GM21447 (cell line): Measurements from ENCODE around the gene DHX30.

Experiments
- ATAC-seq: cut with Tn5 transposase; IDR thresholded peaks from one replicate; pipeline ENCODE4 v1.9.1; 2021; ENCODE audit not compliant: unreplicated experiment

The DHX30 gene

DNA sequence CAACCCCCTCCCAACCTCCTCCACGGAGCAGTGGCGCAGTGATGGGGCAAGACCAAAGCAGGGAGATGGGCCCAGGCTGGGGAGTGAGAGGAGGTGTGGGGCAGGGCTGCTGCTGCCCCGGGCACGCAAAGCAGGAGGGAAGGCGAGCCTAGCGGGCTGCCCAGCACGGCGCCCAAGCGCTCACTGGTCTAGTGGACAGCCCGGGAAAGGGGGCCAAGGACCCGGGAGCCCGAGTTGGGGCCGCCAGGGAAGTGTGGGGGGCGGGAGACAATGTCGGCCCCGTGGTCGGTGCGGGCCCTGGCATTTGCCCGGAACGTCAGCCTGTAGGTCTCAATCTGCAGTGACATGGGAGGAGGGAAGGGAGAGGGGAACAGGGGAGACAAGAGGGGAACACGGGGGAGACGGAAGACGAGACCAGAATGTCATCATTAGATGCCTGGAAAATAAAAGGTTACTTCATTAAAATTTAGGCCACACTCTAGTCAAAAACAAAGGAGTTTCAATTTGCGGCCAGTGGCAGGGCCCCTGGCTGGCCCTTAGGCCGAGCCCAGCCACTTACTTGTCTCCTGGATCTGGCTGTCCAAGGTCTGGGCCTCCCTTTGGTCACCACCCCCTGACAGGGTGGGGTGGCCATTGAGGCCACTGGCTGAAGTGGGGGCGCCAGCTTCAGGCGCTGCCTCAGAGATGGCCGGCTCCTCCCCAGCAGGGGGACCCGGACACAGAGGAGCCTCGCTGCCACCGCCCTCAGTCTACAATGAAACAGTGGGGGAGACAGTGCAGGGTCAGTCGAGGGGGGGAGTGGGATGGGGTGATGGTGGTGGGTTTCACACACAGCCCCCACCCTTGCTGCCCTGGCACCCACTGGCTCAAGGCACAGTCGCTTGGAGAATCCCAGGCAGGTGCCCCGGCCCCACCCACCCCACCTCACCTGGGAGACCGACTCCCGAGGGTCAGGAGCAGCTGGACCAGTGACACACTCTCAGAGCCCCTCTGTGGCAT lies 50.0 kb downstream of the DHX30 start:
- ATAC-seq: no peak

DNA sequence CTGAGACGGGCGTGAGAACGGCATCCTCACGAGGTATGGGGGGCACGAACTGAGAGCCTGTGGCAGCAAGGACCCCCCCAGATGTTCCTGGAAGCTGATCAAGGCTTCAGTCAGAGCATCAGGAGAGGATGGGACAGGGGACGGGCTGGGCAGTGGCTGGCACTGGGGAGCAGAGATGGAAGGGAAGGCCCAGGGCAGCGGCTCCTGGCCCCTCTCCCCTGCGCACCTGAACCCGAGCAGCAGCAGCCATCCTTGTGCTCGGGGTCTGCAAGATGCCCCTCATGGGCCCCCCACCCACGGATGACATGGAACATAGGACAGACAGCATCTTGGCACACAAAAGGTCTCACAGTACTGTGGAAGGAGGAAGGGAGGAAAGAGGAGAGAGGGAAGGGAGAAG lies 51.3 kb downstream of the DHX30 start:
- no peak for ATAC-seq

DNA sequence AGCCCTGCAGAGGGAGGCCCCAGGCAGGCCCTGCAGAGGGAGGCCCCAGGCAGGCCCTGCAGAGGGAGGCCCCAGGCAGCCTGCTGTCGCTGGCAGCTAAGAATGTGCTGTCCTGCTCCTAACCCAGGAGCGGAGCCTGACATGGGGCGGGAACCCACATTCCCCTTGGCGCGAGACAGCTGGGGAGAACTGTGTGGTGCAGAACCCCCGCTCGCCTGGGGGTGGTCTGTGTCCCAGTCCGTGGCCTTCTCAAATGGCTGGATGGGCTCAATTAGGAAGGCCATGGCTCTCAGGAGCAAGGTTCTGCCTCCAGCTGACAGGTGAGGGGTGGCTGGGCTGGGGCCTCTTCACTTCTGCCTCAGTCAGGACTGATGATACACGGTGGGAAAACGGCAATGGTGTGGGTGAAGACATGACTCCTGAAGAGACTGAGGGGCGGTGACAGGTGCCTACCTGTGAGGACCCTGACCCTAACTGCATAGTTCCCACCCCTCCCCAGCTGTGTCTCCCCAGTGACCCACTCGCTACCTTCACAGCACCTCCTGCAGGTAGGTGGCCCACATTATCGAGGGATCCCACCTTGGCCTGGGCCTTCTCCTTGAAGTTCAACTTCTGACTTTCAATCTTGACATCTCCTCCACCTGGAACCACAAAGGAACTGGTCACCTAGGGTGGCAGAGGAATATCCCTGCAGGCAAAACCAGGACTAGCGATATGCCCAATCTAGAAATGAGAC lies 52.0 kb downstream of the DHX30 start:
- no peak for ATAC-seq

DNA sequence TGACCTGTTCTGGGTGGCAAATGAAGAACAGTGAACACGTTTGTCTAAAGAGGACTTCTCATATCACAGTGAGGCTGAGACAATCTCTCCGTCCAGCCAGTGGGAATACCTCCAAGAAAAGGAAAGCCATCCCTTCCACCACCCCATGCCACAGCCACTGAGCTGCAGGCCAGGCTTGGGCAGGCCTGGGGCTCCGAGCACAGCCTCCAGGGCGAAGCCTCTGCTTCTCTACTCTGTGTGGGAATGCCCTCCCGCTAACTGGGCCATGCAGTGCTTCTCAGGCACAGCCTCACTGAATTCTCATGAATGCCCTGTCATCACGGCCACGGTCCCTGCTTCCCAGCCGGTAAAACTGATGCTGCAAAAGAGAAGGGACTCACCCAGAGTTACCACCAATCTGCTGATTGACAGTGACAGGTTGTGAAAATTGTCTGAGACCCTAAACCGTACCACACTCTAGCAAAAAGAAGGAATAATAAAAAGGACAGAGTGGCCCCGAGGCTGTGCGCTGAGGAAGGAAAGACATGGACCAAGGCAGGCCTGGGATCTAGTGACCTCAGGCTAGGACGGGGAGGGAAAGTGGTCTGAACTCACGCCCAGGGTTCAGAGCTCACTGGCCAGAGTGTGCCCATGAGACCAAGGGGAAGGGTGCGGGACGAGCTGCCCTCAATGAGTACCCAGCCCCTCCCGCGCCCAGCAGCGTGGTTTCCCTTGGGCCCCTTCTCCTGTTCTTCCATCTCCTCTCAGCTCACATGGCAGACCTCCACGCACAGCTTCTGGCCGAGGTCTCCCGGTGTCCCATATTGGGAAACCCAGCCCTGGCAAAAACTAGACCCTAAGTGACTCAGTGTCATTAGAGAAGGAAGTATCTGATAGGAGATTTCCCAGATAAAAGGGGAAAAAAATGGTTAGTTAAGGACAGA lies 52.8 kb downstream of the DHX30 start:
- ATAC-seq: no peak

DNA sequence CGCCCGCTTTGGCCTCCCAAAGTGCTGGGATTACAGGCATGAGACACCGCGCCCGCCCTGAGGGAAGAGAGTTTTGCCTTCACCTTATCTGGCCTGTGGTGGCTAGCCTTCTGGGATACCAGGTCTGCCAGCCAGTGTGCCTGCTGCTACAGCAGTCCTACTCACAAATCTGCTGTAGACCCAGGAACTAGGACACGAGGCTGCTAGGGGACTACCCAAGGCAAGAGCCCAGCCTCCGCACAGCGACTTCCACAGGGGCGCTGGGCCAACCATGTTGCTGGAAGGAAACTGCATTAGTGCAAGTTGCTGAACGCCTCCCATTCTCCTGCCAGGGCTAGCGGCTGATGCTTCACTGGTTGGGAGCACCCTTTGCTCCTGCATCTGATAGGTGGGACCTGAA lies 53.7 kb downstream of the DHX30 start:
- ATAC-seq: no peak

DNA sequence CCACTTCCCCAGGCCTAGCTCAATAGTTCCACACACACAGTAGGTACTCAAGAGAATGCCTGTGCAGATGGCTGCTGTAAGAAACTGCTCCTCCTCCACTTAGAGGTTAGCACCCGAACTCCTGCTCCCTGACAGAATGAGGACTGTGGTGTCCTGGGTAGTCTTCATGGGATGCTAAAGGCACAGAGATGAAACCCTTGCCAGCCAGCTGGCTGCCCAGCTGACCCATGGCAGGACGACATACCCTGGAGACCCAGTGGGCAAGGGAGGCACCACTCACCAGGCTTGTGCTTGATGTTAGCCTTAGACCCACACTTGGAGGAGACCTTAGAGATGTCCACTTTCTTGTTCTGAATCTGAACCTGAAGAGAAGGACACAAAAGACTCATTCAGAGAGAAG lies 54.2 kb downstream of the DHX30 start:
- no peak for ATAC-seq

GRCh38 chr3:47859956-47860605 lies 57.1 kb downstream of the DHX30 start:
- ATAC-seq: no peak

DNA sequence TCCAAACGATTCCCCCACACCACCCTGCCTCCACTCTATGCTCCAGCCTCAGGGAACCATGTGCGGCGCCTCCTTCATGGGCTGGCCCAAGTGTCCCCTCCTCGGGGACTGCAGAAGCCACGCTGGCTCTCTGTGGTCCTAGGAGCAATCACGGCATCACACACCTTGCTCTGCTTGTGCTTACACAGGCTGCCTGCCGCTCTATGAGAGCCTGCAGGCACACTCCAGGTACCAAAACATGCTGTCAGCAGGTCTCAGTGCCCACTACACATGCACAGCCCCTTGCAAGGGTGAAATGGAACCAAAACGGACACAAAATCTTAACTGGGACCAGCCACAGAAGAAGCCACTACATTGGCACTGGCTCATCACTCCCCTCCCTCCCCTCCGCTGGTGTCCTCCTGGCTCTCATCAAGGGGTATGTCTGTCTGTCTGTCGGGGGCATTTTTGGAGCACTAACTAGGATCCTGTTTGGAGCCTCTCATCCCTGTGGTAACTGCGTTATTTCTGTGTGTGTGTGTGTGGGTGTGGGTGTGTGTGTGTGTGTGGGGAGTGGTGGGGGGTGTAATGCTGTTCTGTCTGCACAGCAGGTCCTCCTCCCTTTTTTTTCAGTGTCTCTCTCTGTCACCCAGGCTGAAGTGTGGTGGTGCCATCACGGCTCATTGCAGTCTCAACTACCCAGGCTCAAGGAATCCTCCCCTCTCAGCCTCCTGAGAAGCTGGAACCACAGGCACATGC lies 60.6 kb downstream of the DHX30 start:
- ATAC-seq: no peak

- no peak for ATAC-seq
Observed at GRCh38 chr3:47865192-47865591, 62.3 kb downstream of the DHX30 start.

DNA sequence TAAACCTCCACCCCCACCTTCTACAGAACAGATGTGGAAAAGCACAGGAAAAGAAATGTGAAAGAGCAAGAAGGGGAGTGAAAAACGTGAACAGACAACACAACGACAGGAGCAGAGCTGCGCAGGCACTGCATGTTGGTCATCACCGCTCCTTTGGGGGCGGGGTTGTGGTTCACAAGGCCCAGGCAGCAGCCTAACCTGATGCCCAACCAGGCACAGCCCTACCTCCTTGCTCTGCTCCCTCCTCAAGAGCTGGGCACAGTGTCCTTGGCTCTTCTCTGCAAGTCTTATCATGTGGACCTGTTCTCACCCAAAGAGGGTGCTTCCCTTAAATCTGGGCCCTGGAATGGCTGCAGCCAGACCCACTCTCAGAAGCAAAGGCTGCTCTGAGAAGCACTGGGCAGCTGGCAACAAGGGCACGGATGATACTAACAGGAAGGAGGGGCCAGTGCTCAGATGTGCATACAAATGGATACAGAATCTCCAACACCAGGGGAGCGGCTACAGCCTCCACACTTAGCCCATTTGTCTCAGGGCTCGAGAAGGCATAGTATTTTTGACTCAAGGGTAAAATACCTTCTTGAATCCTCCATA lies 64.6 kb downstream of the DHX30 start:
- ATAC-seq: no peak

- ATAC-seq: no peak
Observed at GRCh38 chr3:47868306-47868705, 65.4 kb downstream of the DHX30 start.

DNA sequence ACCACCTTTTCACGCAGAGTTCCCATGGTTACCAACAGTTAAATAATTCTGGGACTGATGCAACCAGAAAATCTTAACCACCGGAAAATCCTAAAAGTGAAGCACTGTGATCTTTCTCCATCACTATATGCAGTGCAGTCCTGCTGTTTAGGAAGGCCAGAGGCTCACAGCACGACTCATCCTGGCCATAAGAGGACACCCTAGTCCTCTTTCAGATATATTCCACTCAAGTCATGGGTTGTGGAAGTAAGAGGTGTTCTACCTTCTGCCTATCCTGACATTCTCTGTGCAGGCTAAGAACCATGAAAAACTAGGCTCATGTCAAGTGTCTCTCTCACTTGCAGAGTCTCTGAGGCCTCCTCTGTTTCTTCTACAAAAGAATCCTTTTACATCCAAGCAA lies 67.2 kb downstream of the DHX30 start:
- ATAC-seq: no peak

GRCh38 chr3:47870702-47871260 lies 67.8 kb downstream of the DHX30 start:
- no peak for ATAC-seq

- no peak for ATAC-seq
Observed at GRCh38 chr3:47871389-47871788, 68.5 kb downstream of the DHX30 start.

DNA sequence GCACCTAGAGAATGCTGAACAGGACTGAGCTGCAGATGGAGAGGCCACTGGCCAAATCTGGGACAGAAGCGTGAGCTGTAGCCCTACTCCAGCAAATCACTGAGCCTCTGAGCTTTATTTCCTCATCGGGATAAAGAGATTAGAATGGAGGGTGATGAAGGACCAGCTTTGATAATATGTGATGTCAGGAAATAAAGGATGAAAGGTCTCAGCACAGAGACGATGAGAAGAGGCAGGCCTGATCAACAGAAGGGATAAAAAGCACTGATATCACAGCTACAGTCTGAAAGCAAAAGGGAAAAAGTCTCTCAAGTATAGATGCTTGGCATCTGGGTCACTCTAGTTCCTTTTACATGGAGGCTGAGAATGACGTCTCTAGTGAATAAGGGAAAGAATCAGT lies 70.0 kb downstream of the DHX30 start:
- no peak for ATAC-seq

- ATAC-seq: no peak
Observed at GRCh38 chr3:47874438-47874837, 71.5 kb downstream of the DHX30 start.

GRCh38 chr3:47874913-47875312 lies 72.0 kb downstream of the DHX30 start:
- no peak for ATAC-seq

- ATAC-seq: no peak
Observed at GRCh38 chr3:47877290-47877689, 74.4 kb downstream of the DHX30 start.

DNA sequence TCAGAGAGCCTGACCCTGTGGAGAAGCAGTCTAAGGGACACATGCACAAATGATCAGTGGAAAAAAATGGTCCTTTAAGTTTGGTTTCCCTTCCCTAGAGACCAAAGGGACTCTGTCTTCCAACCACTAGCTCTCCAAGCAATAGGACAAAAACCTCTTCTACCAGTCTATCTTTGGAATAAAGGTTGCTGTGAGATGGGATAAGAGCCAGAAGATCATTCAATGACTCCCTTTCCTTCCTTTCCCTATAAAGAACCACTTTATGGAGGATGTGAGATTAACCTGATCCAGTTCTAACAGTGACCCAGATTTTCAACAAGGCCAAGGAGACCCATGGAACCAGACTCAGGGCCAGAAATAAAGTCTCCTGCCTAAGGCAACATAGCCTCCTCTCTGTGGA lies 74.8 kb downstream of the DHX30 start:
- ATAC-seq: no peak
